ENCODE data around the gene PIGT.

- TF ChIP-seq CTCF (IDR thresholded peaks at IDR 0.05) = no peak
- TF ChIP-seq POLR2A (IDR thresholded peaks at IDR 0.05) = no peak
- TF ChIP-seq EP300 (IDR thresholded peaks at IDR 0.05) = no peak
- no peak for TF ChIP-seq POLR2AphosphoS5 (IDR thresholded peaks at IDR 0.05)
These were observed 25.0 kb upstream of the PIGT start for GRCh38 chr20:45390931-45391330.
